Subcutaneous abdominal adipose tissue (tissue), 5 donors: ENCODE measurements around the gene MRM2.

Experiments used
- H3K27ac ChIP-seq: one replicate; pipeline ENCODE4 v1.7.0; 2013; ENCODE audit warnings: low read depth, mild to moderate bottlenecking, inconsistent platforms, low read length, moderate library complexity
- H3K27me3 ChIP-seq, 5 donors: one replicate each; pipeline ENCODE4 v1.7.0; 2013; ENCODE audit warnings: low read length in 5 of 5, inconsistent platforms in 1 of 5; ENCODE audit not compliant: control insufficient read depth in 5 of 5, insufficient read depth in 4 of 5
- H3K36me3 ChIP-seq, 5 donors: one replicate each; pipeline ENCODE4 v1.7.0; 2013; ENCODE audit warnings: low read length in 5 of 5; ENCODE audit not compliant: control insufficient read depth in 5 of 5, insufficient read depth in 5 of 5
- H3K4me1 ChIP-seq, 5 donors: one replicate each; pipeline ENCODE4 v1.7.0; 2013; ENCODE audit warnings: low read length in 5 of 5, mild to moderate bottlenecking in 3 of 5, moderate library complexity in 1 of 5; ENCODE audit not compliant: control insufficient read depth in 5 of 5, insufficient read depth in 5 of 5
- H3K4me3 ChIP-seq, 5 donors: one replicate each; pipeline ENCODE4 v1.7.0; 2013; ENCODE audit warnings: low read length in 5 of 5, low read depth in 1 of 5
- H3K9ac ChIP-seq, 5 donors: one replicate each; pipeline ENCODE4 v1.7.0; 2013; ENCODE audit warnings: low read length in 5 of 5, mild to moderate bottlenecking in 4 of 5, moderate library complexity in 3 of 5
- H3K9me3 ChIP-seq, 5 donors: one replicate each; pipeline ENCODE4 v1.7.0; 2013; ENCODE audit warnings: low read length in 5 of 5; ENCODE audit not compliant: control insufficient read depth in 5 of 5
- donor health status: healthy.
- donor health status: healthy.
- donor health status: healthy.
- donor health status: healthy.
- donor health status: healthy.

The MRM2 gene

DNA sequence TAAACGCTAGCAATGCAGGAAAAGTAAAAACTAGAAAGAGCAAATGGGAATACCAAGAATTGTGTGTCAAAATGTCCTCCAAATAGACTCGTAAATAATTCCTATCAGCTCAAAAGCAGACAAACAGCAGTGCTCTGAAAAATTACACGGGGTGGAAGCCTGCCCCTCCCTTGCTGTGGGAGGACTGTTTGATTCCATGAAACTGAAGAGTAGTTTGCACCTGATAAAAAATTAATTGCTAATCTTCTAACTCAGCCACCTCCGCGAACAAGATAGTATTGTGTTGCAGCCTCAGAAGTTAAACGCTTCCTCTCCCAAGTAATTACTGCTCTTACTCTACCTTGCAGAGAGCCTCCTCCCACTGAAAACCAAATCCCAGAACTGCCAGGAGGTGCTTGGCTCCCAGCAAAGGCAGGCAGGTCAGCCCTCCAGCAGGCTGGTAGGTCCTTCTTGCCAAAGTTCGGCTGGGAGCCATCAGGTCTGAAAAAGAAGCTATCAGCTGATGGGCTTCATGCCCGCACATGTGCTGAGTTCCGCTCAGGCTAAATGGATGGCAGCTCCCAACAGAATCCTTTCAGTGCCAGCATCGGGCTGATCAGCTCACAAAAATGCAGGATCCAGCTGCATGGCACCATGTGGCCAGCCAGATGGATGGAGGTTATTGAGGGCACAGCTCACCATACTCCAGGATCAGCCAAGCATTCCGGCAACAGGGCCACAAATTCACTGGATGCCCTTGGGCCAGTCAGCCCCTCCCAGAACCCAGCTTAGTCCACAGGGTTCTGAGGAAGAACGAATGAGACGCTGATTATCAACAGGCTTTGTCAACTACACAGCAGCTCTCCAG lies 46.4 kb downstream of the MRM2 start:
- Histone ChIP-seq H3K36me3 (peaks cover 0 to 54% (median 42%) of the 10 kb centered on the region in 5 donors), H3K4me3 (no peak overlapping the region), H3K9me3 (peaks cover 0 to 13% (median 5%) of the 10 kb centered on the region in 5 donors), H3K27ac (no peak overlapping the region), H3K9ac (no peak overlapping the region), H3K4me1 (no peaks in the 10 kb centered on the region), H3K27me3 (no peaks in the 10 kb centered on the region)

DNA sequence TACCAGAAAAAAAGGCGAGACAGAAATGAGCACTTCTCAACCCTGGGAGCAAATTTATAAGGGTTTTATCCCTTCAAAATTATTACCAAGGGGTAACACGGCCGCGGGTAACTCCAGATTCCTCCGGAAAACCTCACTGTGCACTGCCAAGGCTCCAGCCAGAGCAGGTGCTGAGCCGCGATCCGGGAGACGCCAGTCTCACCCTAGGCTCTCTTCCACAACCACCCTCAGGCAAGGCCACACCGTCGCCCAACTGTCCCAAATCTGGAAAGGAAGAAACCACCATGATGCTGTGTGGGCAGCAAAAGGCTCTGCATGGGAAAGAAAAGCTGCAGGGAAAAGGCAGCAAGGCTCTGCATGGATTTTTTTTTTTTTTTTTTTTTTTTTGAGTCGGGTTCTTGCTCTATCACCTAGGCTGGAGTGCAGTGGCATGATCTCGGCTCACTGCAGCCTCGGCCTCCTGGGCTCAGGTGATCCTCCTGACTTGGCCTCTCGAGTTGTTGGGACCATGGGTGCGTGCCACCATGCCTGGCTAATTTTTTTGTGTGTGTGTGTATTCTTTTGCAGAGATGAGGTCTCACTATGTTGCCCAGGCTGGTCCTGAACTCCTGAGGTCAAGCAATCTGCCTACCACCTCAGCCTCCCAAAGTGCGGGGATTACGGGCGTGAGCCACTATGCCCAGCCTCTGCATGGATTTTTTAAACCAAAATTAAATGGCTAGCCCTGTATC lies 48.3 kb downstream of the MRM2 start:
- Histone ChIP-seq H3K4me1 (no peaks in the 10 kb centered on the region), H3K27me3 (no peaks in the 10 kb centered on the region), H3K9ac (no peak overlapping the region), H3K36me3 (peaks cover 0 to 37% (median 24%) of the 10 kb centered on the region in 5 donors), H3K4me3 (no peak overlapping the region), H3K27ac (no peak overlapping the region), H3K9me3 (peaks cover 0 to 17% (median 11%) of the 10 kb centered on the region in 5 donors)

DNA sequence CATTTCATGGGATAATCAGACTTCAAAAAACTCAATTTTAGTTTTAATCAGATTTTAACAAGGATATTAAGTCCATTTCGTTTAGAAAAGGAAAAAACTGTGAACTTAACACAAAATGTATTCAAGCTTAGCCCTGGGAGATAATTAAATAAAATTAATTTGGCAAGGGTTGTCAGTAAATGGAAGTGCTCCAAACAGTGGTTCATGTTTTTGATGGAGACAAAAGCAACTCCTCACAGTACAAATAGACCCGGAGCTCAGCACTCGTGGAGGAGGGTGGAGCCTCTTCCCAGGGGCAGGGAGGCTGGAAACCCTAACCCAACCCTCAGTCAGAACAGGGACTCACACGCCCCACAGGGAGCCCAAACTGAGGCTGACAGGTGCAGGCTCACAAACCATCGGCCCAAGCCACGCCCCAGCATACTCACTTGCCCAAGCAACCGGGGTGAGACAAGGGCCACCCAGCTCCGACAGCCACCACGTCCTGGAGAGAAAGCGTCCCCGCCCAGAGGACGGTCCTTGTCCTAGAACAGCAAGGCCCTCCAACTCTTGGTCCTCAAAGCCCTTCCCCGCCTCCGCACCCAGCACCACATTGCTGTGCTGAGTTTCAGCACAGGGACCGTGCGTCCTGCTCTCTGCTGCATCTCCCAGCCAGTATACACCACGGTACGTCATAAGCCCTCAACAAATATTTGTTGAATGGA lies 49.0 kb downstream of the MRM2 start:
- Histone ChIP-seq H3K27me3 (no peaks in the 10 kb centered on the region), H3K4me1 (no peaks in the 10 kb centered on the region), H3K4me3 (no peak overlapping the region)

DNA sequence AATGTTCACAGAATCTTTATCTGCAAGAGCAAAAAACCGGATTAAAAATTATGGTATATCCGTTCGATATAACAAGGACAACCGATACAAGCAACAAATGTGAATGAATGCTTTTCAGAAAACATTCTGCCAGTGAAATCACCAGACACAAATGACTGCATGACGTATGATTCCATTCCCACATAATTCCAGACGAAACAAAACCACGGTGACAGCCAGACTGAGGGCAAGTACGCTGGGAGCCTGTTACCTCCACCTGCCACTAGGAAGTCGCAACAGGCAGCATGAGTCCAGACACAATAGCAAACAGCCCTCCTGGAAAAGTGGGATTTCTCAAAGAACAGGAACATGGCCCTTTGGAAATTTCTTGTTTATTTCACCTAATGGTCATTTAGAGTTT lies 51.0 kb downstream of the MRM2 start:
- Histone ChIP-seq H3K9ac (no peak overlapping the region), H3K36me3 (peaks cover 0 to 23% (median 9%) of the 10 kb centered on the region in 5 donors), H3K27ac (no peak overlapping the region), H3K9me3 (peaks cover 0 to 14% (median 11%) of the 10 kb centered on the region in 5 donors), H3K4me1 (no peaks in the 10 kb centered on the region), H3K4me3 (no peak overlapping the region), H3K27me3 (no peaks in the 10 kb centered on the region)

More for the DNA sequence above, 49.0 kb downstream of the MRM2 start:
- peaks cover 0 to 17% (median 11%) of the 10 kb centered on the region in 5 donors for H3K9me3 ChIP-seq
- H3K36me3 ChIP-seq: peaks cover 0 to 33% (median 18%) of the 10 kb centered on the region in 5 donors
- H3K9ac ChIP-seq: no peak overlapping the region
- H3K27ac ChIP-seq: no peak overlapping the region

DNA sequence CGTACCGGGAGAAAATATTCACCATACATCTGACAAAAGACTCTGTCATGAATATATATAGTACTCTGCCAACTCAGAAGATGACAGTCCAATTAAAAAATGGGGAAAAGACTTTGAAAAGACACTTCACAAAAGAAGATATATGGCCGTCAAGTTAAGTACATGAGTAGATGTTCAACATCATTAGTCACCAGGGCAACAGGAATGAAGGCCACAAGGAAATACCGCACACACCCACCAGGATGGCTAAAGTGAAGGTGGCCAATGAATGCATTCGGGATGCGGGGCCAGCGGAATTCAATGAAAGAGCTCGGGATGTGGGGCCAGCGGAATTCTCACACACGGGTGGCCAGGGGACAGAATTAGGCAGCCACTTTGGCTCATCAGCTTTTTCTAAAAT lies 51.5 kb downstream of the MRM2 start:
- Histone ChIP-seq H3K4me1 (no peaks in the 10 kb centered on the region), H3K27ac (no peak overlapping the region), H3K4me3 (no peak overlapping the region), H3K9ac (no peak overlapping the region), H3K36me3 (peaks cover 0 to 18% (median 5%) of the 10 kb centered on the region in 5 donors), H3K9me3 (peaks cover 0 to 10% (median 8%) of the 10 kb centered on the region in 5 donors), H3K27me3 (no peaks in the 10 kb centered on the region)

DNA sequence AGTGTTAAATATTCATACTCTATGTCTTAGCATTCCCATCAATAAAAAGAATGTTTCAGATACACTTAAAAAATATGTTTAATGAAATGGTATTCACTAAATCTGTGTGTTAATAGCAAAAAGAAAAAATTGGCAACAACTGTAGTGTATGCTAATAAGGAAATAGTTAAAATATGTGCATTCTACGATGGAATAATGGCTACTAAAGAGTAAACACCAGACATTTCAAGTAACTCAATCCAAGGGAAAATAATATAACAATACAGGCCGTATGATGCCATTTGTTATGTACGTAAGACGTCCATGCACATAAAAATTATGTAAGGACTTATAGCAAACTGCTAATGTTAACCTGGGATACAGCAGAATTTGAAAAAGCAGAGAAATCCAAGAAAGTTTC lies 55.8 kb downstream of the MRM2 start:
- Histone ChIP-seq H3K36me3 (peaks cover 0 to 5% (median 0%) of the 10 kb centered on the region in 5 donors), H3K9ac (no peak overlapping the region), H3K4me3 (no peak overlapping the region), H3K9me3 (peaks cover 0 to 6% (median 6%) of the 10 kb centered on the region in 5 donors), H3K27ac (no peak overlapping the region), H3K4me1 (no peaks in the 10 kb centered on the region), H3K27me3 (no peaks in the 10 kb centered on the region)

DNA sequence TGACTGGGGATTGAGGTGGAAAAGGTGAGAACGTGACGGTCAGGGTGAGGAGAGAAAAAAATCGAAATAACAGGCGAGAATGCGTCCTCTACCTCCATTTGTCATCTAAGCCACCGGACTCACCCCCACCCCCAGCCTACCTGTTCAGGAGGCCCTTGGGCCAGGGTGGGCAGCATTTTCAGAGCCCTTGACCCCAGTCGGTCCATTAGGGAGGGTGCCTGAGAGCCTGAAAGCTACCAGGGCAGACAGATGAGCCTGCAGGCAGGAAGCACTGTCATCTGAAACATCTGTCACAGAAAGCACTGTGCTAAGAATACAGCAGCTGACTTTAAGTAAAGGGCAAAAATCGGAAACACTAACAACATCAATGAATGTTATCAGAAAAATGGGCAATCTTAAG lies 56.3 kb downstream of the MRM2 start:
- Histone ChIP-seq H3K27ac (no peak overlapping the region), H3K9me3 (peaks cover 0 to 6% (median 6%) of the 10 kb centered on the region in 5 donors), H3K9ac (no peak overlapping the region), H3K27me3 (no peaks in the 10 kb centered on the region), H3K4me3 (no peak overlapping the region), H3K4me1 (no peaks in the 10 kb centered on the region), H3K36me3 (peaks cover 0 to 5% (median 0%) of the 10 kb centered on the region in 5 donors)
